Body of pancreas (tissue), 4 donors: Measurements from ENCODE around the gene GLRA3.

ENCODE experiments used
- POLR2A ChIP-seq, 3 donors: fragments of 450-650 bp; IDR thresholded peaks; one replicate each; pipeline ENCODE4 v1.6.1; 2016; ENCODE audit warnings: antibody characterized with exemption in 3 of 3, mild to moderate bottlenecking in 2 of 3
- TF ChIP-seq, protein P1 (sequence below), 7 experiments: fragments of 450-650 bp in 4 of 7; fragments of 200-600 bp in 3 of 7; sonication (generic) in 3 of 7; IDR thresholded peaks; one replicate each; pipeline ENCODE4 v1.5.1; 2016 to 2019; ENCODE audit warnings: antibody characterized with exemption in 7 of 7

DNA sequence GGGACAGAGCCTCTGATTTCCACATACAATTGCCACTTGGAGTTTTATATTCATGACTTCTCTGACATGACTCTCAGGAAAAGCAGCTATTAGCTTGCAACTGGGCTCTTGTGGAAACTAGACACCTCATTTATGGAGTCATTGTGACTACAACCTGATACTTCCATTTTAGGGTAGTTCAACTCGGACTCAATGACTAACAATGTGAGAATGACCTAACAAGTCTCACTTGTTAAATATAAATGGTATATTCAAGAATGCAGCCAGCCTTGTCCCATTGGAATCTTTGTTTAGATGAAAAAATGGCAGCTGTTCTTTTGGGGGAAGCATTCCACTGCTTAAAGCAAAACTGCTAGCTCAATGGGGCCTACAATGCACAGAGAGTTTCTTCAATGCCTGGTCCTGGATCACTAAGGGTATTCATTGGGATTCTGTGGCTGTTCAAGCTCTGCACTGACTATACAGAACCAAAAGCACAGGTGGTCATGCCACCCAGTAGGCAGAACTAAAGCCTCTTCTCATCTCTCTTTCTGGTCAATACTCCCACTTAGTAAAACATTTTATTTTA lies 36.5 kb upstream of the GLRA3 start:
- TF ChIP-seq, protein P1, sequence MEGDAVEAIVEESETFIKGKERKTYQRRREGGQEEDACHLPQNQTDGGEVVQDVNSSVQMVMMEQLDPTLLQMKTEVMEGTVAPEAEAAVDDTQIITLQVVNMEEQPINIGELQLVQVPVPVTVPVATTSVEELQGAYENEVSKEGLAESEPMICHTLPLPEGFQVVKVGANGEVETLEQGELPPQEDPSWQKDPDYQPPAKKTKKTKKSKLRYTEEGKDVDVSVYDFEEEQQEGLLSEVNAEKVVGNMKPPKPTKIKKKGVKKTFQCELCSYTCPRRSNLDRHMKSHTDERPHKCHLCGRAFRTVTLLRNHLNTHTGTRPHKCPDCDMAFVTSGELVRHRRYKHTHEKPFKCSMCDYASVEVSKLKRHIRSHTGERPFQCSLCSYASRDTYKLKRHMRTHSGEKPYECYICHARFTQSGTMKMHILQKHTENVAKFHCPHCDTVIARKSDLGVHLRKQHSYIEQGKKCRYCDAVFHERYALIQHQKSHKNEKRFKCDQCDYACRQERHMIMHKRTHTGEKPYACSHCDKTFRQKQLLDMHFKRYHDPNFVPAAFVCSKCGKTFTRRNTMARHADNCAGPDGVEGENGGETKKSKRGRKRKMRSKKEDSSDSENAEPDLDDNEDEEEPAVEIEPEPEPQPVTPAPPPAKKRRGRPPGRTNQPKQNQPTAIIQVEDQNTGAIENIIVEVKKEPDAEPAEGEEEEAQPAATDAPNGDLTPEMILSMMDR (IDR thresholded peaks at IDR 0.05) = no peak
- no peak for TF ChIP-seq POLR2A (IDR thresholded peaks at IDR 0.05)
